Stimulated activated CD8-positive, alpha-beta memory T cell treated with anti-CD3 and anti-CD28 coated beads, Interleukin-7, amount 100 ng/mL, for 4 hours (primary cell): ENCODE data around the gene NSMF.
A peak's percentile ranks its signal among the peaks of the same experiment; 100 is the strongest.
"Not testable (repeated sequence)": the region's sequence is repeated elsewhere in the genome, so short reads cannot be mapped to it uniquely, and the experiment has no call there.

Experiments
- DNase-seq, 2 donors: peaks; one replicate each; pipeline ENCODE4 v3.0.0-alpha.2; 2020; ENCODE audit warnings: low read depth in 2 of 2

The NSMF gene

DNA sequence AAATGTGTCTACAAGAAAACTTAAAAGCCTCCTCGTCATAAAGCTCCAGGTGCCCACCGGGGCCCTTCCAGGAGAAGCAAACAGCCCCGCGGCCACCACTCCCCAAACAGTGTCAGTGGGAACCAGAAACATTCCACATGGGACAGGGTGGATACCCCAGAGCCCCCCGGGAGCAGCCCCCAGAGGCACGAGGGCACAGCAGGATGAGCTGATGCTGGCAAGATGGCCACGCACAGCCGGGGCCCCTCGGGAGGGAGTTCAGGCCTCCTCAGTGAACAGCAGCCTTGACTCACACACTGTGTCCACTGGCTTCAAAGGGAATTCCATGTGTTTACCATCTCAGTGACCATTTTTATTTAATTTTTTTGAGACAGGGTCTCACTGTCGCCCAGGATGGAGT, 46.7 kb downstream of the NSMF start:
- DNase-seq, result no peak

GRCh38 chr9:137411645-137412380, 47.3 kb downstream of the NSMF start:
- peak; percentile 8 to 47 for DNase-seq

DNA sequence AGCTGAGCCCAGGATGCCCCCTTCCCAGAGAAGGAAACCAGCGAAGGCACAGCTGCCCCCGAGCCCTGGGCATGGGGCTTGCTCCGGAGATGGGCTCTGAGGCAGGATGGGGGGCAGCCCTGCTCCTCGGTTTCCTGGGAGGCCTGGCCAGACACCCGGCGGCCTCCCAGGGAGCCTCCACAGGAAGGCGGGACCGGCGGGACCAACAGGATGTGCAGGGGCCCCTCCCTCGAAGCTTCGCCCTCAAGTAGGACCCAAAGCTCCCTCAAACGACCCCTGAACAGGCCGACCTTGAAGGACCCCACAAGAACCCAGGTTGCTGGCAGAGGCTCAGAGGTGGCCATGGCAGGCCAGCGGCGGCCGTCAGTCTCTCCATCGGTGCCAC, 47.9 kb downstream of the NSMF start:
- no peak for DNase-seq

DNA sequence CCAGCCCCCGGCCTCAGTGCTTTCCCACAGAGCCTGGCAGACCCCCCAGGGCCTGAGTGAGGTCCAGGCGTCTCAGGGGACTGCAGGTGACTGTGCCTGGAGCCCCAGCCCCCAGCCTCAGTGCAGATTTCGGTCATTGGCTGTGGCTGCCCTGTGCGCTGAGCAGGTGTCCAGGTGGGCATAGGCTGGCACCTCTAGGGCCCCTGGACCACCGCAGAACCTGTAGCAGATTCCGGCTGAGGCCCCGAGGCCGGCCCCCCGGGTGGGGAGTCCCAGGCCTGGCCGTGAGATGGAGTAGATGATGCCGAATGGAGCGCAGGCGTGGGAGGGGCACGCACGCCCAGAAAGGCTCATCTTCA, 48.3 kb downstream of the NSMF start:
- no peak for DNase-seq

DNA sequence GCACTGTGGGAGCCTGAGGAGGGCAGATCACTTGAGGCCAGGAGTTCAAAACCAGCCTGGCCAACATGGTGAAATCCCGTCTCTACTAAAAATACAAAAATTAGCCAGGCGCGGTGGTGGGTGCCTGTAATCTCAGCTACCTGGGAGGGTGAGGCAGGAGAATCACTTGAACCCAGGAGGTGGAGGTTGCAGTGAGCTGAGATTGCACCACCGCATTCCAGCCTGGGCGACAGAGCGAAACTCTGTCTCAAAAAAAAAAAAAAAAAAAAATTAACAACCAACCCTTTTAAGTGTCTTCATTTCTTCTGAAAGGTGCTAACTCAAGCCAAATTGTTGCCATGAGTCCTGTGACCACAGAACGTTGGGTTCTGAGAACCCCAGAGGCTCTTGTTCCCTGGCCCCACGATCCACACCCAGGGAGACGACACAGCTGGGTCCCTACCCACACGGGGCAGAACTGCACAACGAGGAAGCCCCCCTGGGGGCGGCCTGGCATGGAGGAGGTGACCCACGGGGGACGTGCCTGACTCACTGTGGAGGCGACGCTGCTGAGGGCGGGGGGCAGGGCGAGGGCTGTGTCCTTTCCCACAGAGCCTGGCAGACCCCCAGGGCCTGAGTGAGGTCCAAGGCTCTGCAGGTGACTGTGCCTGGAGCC, 48.8 kb downstream of the NSMF start:
- not testable (repeated sequence) for DNase-seq

- DNase-seq, result no peak
Observed at GRCh38 chr9:137409515-137409914, 49.6 kb downstream of the NSMF start.

DNA sequence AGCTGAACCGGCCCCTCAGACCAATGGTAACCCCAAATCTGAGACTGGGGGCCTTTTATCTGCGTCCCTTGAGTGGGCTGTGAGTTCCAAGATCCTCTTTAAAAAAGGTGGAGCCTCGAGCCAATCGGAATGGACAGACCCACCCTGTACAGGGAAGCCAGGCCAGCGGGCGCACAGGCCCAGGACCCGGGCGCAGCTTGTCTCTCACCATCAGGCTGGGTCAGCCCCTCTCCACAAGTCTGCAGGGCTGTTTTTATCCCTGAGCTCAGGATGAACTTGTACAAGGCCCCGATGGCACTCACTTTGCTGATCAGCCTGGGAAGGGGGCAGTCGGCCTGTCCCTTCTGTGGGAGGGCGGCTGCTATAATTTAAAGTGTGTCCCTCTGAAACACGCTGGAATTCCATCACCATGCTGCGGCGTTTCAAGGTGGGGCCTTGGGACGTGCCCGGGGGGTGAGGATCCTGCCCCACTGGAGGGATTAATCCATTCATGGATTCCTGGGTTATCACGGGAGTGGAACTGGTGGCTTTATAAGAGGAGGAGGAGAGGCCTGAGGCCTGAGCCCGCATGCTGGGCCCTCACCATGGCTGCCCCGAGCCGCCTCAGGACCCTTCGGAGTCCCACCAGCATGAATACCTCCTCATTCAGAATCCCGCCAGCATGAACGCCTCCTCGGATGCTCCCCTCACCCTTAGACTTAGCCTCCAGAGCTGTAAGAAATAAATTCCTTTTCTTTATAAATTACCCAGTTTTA, 50.3 kb downstream of the NSMF start:
- no peak for DNase-seq

GRCh38 chr9:137407590-137408300, 51.4 kb downstream of the NSMF start:
- DNase-seq, result no peak

DNA sequence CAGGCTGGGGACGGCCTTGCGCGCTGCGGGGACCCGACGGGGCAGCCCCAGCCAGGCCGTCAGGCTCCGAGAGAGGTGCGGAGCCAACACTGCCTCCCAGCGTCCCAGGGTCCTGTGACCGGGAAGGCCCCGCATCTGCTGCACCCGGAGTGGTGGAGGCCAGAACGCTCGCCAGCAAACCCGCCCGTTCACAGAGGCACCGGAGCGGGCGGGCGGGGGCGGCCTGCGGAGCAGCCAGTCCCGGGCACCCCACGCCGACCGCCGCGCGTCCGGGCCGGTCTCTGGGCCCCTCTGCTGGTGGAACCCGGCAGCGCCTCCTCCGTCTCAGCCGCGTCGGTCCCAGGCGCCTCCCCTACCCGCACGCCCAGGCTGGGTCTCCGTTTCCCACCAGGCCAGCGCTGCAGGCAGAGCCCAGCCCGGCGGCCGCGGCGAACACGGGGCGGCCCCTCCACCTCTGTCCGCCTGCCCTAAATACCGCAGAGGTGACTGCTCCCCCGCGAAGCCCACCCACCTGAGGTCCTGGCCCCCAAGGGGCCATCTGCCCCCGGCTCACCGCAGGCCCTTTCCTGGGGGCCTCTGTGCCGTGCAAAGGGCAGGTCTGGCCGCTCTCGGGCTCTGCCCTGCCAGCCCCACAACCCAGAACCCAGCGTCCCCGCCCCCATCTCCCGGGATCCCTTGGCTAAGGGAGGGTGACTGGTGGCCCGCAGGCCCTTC, 52.1 kb downstream of the NSMF start:
- DNase-seq, result peak; percentile 9 to 57

GRCh38 chr9:137406085-137406760, 52.9 kb downstream of the NSMF start:
- DNase-seq, result no peak

DNA sequence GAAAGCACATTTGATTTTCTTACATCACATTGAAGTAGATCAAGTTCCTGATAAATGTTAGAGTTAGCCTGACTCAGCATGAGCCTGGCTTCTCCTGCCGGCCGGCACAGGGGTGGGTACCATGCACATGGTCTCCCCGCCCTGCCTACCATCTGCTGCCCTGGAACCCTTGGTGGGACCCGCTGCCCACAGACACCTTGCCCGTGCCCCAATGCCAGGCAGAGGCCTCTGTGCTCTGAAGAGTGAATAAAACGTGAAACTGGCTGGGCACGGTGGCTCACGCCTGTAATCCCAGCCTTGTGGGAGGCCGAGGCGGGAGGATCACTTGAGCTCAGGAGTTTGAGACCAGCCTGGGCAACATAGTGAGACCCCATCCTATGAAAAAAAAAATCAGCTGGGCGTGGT, 53.5 kb downstream of the NSMF start:
- no peak for DNase-seq

DNA sequence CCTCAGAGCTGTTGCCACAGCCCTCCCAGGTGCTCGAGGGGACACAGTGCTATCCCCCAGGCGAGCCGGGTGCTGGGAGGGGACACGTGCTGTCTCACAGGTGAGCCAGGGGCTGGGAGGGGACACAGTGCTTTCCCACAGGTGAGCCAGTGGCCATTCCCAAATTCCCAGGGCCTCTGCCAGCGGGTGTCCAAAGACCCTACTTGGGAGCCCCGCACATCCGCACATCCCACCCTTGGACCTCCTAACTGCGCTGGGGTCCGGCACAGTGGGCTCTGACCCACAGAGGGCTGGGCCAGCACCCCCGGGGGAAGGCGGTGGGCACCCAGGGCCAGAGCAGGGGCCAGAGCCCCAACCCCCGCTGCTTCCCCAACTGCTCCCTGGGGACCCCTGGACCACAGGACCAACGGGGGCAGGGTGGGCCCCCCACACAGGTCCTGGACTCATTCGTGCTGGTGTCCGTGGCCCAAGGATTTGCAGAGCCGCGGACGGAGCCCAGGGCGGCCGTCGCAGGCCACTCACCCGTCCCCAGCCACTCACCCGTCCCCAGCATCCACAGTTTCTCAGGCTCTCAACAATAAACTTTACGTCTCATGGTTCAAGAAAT, 54.1 kb downstream of the NSMF start:
- no peak for DNase-seq

GRCh38 chr9:137403269-137403668, 55.9 kb downstream of the NSMF start:
- DNase-seq, result no peak

DNA sequence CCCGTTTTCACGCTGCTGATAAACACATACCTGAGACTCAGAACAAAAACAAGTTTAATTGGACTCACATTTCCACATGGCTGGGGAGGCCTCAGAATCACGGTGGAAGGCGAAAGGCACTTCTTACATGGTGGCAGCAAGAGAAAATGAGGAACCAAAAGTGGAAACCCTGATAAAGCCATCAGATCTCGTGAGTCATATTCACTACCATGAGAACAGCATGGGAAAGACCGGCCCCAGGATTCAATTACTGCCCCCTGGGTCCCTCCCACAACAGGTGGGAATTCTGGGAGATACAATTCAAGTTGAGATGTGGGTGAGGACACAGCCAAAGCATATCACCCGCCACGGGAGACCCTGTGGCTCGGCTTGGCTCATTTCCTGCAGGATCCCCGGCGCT, 56.4 kb downstream of the NSMF start:
- DNase-seq, result no peak

DNA sequence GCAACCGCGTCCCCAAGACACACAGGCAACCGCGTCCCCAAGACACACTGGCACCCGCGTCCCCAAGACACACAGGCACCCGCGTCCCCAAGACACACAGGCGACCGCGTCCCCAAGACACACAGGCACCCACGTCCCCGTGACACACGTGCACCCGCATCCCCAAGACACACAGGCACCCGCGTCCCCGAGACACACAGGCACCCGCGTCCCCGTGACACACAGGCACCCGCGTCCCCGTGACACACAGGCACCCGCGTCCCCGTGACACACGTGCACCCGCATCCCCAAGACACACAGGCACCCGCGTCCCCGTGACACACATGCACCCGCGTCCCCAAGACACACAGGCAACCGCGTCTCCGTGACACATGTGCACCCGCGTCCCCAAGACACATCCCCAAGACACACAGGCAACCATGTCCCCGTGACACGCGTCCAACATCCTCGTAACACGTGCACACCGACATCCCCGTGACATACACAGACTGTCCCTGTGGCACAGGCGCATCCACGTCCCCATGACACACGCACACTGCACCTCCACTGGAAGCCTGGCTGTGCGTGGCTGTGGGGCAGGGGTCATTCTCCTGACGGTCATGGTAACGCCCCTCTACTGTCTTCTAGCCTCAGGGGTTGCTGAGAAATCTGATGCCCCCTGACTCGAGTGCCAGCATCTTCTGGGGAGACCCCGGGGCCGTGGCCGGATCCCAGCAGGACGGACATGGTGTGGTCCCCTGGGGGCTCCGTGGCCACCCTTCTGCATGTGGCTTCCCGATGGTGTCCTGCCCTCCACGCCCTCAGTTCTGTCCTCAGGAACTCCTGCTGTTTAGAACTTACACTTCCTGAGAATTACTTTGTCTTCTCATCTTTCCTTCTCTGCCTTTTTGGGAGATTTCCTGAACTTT, 60.3 kb downstream of the NSMF start:
- DNase-seq, result no peak

GRCh38 chr9:137397675-137398423, 61.3 kb downstream of the NSMF start:
- no peak for DNase-seq
